ENCODE measurements around the gene ZNF710.

The ZNF710 gene

DNA sequence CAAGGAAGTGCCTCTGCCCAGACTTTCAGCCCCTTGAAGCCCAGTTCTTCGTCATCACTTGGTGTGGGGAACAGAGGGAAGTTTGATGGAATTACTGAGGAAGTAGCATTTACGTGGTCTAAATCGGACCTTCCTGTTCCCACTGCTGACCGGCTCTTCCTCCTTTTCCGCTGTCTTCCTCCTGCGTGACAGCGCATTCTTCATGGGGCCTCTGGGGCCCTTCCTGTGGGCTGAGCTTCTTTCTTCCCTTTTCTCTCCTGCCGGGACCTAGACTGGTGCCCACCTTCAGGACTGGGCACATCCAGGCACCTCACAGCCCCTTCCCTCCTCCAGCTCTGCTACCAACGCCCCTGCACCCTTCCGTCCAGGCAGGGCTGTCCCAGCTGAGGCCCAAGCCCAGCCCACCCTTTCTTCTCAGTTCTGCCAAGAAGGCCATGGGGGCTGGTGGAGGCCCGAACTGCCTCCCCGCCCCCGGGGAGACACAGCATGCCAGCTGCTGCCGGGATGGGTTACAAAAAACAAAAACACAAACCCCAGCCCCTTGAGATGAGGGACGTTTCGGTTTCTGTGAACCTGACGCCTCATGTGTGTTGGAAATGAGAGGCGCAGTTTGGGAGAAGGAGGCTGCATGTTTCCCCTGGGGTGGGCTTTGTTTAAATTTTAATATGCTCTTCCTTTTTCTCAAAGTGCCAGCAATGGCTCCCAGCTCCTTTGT is 19.1 kb downstream of the ZNF710 start:
- no peak for DNase-seq

DNA sequence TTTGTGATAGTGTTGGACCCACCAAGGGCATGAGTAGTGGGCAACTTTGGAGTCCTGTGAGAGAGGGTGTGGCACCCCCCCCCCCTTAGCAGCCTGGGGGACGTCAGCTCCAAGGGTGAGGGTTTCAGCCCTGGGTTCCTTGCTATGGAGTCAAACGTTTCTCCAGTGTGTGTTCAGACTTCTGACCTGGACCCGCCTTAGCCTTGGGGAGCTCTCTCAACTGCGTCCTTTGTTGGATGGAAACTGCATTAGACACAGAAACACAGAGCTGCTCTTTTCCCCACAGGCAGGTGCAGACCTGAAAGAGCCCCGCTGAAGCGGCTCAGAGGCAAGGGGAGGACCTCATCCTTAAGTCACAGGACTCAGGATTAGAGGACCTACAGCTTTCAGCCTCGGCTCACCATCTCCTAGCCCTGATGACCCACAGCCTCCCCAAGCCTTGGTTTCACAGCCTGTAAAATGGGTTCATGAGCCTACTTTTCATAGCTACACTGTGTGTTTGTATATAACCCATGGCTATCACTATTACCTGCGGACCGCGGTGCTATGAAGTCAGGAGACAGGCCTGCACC is 19.9 kb downstream of the ZNF710 start:
- no peak for DNase-seq

DNA sequence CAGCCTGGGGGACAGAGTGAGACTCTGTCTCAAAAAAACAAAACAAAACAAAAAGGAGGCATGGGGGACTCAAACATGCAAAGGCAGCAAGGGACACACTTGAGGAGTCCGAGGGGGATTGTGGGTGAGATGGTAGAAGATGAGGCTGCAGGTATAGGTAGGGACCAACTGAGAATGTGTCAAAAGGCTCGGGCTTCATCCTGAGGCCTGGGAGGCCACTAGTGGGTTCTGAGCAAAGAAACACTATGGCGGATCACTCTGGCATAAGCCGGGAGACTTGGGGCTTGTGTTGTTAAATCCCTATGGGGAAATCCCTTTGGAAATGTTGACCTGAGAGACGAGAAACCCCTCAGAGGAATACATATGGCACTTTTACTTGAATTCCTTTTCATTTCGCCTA is 21.2 kb downstream of the ZNF710 start:
- DNase-seq: no peak

DNA sequence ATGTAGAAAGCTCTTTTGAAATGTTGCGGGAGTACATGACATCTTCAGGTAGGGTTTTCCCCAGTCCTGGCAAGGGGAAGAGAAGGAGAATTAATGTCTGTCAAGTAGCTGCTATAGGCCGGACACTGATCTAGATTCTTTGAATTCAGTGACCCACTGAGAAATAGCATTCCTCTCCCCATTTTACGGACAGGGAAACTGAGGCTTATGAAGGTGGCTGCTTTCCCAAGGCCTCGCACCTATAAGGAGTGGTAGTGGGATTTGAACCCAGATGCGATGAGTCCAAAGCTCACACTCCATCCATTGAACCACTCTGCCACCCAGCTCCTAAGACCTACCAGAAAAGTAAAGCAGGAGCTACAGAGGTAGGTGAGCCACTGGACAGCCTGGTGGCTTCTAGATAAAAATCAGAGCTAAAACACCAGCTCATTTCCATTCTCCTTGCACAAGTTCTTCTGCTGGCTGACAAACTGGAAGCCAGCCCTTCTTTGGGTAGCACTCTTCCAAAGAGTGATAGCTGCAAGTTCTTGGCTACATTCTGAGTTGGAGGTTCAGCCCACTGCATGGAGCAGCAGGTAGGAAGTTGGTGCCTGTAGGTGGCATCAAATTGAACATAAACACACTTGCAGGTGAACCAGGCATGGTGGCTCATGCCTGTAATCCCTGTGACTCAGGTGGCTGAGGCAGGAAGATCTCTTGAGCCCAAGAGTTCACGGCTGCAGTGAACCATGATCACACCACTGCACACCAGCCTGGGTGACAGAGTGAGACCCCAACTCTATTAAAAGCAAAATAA is 22.0 kb downstream of the ZNF710 start:
- no peak for DNase-seq

DNA sequence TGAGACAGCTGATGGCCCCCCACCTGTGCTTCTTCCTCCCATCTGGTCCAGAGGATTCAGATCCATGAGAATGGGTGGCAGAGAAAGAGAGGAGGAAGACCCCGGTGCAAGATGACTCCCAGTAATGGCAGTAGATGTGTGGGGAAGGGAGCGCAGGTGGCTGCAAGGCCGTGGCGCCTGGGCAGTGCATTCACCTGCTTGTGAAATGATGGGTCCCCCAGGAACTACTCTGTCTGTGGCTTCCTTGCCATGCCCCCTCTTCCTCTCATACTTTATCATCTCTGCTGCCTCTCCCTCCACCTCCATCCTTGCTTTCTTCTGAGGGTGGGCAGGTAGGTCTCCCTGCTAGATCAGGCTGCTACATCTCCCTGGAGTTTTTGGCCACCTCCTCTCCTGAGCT is 23.3 kb downstream of the ZNF710 start:
- no peak for DNase-seq

DNA sequence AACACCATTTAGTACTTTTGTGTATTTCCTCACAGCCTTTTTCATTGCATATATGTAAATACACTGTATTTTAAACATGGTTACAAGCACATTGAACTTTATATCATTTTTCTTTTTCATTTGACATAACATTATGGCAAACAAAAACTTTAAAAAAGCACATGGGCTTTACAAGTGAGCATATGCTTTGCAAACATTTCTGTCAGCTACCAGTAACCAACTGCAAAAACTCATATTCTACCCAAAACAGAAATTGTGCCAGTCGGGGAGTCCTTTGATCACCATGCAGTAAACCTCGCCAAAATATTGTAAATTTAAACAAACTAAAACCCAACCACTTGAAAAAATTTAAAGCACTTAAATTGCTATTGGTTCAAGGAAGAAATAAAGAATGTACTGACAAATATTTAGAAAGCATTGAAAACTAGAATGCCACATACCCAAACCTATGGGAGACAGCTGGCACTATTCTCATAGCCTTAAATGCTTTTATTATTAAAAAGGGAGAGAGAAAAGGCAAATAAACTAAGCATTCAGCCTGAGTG is 24.4 kb downstream of the ZNF710 start:
- no peak for DNase-seq

DNA sequence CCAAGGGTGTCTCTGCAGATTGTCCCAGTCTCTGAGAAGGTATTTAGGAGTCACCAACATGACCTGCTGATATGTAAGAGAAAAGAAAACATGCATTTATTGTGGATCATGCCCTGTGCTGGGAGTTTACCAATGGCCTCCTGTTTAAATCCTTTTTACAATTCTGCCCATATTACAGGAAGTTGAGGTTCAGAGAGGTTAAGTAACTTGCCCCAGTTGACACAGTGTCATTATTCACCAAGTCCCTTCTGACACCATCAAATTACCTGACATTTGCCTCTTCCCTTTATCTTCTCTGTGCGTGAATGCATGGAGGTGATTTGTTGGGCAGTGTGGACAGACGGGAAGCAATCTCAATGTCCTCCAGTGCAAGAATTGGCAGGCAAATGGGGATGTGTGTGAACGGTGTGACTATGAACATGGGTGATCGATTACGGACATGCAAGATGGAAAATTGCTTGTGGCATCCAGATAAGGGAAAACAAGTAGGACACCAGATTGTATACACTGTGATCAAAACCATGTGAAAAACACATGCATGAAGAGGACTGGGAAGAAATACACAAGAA is 27.3 kb downstream of the ZNF710 start:
- DNase-seq: no peak

DNA sequence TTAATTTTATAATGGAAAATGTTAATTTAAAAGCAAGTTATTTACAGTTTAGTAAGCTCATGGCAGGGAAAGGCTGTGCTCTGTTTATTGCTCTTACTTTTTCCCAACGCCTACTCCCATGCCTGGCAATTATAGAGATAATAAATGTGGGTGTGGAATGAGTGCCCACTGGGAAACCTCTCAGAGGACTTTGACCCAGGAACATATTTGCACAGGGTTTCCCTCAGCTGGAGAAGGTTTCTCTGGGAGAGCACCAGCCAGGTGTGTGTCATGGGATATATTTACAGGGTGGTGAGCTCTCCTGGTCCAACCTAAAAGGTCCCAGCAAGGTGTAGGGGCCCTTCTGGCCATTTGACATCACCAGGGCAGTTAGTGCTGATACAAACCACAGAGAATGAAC is 27.9 kb downstream of the ZNF710 start:
- no peak for DNase-seq

DNA sequence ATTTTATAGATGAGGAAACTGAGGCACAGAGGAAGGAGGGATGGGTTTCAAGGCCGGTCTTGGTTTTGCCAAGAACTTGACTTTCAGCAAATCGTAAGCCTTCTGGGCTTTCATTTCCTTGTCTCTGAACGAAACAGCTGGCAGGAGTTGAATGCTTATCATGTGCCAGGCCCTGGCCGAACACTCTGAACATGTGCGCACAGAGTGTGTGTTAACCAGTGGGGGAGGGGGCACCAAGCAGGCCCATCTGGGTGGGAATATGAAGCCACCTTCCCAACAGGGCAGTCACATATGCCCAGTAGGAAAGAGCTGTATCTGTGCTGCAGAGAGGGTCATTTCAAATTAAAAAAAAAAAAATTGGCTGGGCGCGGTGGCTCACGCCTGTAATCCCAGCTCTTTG is 29.3 kb downstream of the ZNF710 start:
- DNase-seq: no peak

DNA sequence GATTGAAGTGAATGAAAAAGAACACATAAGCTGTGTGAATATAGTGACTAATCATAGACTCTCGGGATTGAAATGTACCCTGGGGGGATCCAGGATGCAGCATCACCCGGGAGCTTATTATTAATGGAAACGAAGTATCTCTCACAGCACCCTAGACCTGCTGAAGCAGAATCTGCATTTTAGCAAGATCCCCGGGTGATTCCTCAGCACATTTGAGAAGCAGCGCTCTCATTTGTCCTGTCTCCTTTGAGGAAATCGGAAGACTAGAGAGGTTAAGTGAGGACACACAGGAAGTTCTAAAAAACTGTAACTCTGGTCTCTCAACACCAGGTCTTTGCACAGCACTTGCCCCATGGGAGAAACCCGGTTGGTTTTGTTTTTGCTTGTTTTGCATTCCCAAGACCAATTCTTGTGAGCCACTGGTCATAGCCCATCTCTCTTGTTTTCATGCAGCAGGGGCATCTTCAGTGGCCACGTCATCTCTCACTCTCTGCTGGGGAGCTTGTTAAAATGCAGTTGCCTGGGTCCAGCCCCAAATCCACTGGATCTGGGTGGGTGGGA is 30.2 kb downstream of the ZNF710 start:
- DNase-seq: no peak

DNA sequence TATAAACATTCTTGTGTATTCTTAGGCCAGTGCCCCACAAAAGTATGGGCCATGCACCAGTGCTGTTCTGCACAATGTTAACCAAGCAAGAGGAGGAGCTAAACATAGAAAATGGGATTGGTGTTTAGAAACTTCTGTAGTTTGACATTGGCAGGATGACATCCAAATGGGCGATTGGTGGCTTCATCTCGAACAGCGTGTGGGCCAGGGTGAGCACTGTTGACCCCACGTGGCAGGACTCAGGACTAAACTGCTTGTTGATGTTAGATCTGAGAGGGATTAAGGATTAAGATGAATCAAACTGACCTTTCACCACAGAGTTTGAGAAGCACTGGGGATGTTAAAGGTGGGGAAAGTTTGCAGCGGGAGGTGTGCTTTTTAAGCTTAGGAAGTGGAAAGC is 31.9 kb downstream of the ZNF710 start:
- no peak for DNase-seq

DNA sequence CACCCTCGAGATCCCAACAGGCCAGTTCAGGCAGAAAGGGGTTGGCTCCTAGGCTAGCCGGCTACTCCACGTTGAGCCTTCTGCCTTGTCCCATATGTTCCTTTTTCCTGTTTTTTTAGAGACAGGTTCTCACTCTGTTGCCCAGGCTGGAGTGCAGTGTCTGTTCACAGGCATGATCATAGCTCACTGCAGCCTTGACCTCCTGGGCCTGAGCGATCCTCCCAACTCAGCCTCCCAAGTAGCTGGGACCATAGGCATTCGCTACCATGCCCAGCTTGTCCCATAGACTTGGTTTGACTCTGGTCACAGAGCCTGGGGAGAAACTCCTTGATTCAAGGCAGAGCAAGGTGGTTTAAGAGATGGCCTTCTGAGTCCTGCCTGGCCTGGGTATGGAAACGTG is 32.3 kb downstream of the ZNF710 start:
- DNase-seq: no peak

DNA sequence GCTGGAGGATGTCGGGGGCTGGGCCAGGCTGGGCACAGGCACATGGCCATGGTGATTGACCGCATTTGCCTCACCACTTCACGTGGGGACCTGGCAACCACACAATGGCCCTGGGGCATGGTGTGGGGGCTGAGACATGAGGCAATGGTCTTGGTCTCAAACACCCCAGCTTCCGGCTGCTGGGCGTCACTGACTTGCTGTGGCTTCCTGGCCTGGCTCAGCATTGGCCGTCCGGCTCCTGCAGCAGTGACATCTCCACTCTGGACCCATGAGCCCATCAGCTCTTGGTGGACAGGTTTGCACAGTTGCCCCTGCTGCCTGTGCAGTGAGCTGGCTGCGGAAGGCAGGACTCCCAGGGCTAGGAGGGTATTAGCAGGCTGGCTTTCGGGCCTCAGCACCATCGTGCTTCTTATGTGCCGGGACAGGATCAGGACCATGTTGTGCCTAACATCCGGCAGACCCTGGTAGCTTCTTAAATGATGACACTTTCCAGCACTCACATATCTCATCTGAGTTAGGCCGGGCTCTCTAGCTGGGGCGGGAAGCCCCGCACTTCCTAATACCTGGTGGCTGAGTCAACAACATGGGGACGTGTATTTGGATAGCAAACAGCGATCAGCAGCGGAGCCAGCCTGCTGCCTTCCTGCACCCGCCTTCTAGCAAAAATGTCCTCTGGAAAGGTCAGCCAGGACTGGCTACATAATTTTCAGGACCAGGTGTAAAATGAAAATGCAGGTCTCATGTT is 34.1 kb downstream of the ZNF710 start:
- DNase-seq: no peak

DNA sequence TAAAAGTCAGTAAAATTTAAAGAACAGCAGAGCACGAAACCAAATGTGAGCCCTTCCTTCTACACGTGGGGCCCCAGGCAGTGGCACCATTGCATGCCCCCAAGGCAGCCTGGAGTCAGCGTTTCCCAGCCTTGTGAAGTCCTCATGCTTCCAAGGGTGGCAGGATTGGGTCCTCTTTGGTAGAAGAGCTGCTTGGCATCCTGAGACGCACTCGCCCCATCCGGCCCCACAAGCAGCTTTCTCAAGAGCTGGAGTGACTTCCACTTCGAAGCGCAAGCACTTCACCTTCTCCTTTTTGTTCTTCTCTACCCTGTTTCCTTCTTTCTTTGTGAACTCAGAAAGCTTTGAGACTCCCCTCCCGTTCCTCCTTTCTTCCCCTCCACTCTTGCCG is 34.7 kb downstream of the ZNF710 start:
- DNase-seq: no peak

DNA sequence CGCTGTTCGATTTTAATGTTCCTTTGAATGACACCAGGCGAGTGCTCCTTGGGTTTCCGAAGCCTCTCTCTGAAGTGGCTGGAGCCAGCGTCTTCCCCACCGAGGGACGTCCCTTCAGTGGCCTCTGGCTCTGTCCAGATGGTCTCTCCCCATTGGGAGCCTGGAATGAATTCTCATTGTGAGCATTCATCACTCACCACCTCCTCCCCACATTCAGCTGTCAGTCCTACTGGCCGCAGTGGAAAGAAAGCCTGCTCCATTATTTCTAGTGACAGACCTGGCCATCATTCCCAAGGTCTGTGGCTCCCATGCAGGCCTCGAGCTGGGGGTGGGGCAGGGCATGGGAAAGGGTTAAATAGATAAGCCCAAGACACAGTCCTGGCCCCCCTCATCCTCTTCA is 35.2 kb downstream of the ZNF710 start:
- no peak for DNase-seq

DNA sequence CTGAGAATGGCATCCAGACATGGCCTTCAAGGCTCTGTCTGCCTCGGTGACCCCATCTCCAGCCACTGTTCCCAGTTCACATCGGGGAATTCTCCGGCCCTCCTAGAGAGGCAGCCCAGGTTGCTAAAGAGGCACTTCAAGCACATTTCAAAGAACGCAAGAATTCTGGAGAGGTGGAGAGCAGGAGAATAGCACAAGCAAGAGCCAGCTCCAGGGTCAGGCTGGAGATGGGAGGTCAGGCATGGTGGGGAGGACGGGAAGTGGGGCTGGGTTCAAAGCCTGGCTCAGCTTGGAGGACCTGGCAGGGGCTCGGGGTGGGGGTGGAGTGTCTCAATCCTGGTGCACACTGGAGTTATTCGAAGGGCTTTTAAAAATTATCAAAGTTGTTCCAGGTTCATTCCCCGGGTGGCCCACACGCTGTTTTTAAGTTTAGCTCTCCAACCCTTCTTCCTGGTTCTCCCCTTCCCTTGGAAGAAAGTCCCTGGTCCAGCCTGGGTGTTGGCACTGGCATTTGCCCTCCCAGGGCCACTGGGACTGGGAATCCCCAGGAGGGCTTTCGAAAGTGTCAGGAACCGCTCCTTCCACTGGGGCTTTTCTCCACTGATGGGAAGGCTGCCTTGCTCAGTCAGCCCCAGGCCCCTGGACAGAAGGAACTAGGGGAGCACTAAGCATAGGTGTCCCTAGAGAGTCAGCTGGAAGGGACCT is 35.8 kb downstream of the ZNF710 start:
- no peak for DNase-seq

DNA sequence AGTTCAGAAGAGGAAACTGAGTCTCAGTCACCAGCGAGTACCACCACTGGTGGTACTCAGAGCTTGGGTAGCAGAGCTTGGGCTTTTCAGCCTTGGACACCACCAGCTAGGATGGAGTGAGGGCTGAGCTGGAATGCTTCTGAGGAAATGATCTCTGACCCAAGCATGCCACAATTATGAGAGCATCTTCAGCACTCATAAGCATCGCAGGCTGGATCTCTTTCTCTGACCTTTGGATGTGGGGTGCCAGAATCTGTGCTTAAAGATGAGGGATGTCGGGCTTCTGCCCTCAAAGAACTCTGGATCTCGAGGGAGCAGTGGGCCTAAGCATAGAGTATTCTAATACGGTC is 36.4 kb downstream of the ZNF710 start:
- DNase-seq: no peak

DNA sequence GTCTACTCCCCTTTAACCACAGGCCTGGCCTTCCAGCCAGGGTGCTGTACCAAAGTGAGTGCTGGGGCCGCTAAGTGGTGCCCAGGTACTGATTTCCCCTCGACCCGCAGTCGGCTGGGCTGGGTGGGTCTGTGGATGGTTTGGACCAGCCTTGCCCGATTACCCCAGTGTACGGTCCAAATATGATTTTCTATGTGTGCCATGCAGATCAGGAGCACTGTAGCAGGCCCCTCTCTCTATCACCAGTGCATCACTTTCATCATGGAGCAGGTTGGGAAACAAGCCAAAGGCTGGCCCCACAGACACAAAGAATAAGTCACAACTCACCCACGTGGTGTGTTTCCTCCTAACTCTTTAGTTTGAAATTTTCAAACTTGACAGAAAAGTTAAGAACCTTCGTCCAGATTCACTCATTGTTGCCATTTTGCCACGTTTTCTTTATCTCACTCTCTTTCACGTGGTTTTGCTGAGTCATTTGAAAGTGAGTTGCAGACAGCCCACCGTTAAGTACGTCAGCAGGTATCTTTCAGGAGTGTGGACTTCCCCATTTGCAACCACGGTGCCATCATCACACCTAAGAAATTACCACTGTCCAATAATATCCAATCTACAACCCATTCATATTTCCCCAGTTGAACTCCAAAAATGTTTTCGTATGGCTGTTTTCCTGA is 37.0 kb downstream of the ZNF710 start:
- DNase-seq: no peak

DNA sequence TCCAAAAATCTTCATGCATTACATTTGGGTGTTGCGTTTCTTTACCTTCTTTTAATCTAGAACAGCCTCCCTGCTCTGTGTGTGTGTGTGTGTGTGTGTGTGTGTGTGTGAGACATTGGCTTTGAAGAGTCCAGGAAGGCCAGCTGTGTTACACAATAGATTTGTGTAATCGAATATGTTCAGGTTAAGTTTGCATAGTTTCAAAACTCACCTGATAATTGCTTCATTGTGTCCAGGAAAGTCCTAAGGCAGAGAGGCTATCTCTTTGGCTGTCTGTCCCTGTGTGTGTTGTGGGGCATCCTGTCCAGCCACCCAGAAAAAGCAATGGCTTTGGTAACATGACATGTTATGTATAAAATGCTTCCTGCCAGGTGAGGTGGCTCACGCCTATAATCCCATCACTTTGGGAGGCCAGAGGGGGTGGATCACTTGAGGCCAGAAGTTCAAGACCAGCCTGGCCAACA is 37.5 kb downstream of the ZNF710 start:
- no peak for DNase-seq

DNA sequence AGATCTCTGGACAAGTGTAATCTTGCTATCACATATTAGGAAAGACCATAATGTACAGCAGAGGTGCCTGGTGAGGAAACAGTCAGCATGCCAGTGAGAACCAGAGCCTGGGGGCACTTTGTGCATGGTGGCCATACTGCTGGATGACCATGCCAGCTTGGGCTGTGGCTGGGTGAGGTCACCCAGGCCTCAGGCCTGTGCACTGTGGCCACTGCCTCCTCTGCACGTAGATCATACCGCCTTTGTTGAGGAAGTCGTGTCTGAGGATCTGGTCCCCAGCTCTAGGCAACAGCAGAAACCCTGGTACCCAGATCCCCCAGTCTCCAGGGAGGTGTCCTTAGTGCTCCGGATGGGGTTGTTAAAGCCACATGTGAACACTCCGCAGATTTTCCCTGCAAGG is 38.9 kb downstream of the ZNF710 start:
- DNase-seq: no peak

DNA sequence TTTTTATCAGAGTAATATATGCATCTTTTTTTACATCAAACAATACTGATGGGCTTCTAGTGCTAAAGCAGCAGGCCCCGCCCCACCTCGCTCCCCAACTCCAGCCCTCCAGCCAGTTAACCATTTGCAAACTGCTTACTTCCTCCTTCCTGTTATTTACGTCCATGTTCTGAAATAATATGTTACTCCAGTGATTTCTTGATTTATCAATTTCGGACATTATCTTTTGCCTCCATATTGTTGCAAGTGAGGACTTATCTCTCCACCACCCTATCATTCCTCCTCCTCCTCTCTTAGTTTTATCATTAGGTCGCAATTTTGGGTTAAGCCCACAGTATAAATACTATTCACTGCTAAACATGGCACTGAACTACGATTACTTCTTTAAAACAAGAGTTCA is 39.5 kb downstream of the ZNF710 start:
- DNase-seq: no peak
